H9 (cell line): ENCODE measurements around the gene ZNF134. TPM values are rescaled to one million over a fixed set of nuclear protein-coding genes. Genes with fewer than 3 reads are reported as not detected.

Experiments used
- DNase-seq: peaks from one replicate; pipeline ENCODE4 v3.0.0-alpha.2; 2017
- H2AFZ ChIP-seq: one replicate; pipeline ENCODE4 v1.6.1; 2013; ENCODE audit warnings: mild to moderate bottlenecking, low read length, control low read depth, moderate library complexity
- H2AK5ac ChIP-seq: 2 replicates; pipeline ENCODE4 v1.6.1; 2013; ENCODE audit warnings: low read length, control low read depth, mixed read lengths; ENCODE audit not compliant: insufficient read length
- H2BK120ac ChIP-seq: one replicate; pipeline ENCODE4 v1.6.1; 2013; ENCODE audit warnings: low read depth, mild to moderate bottlenecking, low read length, control low read depth, inconsistent platforms; ENCODE audit not compliant: poor library complexity, severe bottlenecking
- H2BK12ac ChIP-seq: 2 replicates; pipeline ENCODE4 v1.6.1; 2013; ENCODE audit warnings: low read length, control low read depth, mixed read lengths, low read depth; ENCODE audit not compliant: insufficient read length
- H2BK15ac ChIP-seq: 2 replicates; pipeline ENCODE4 v1.6.1; 2013; ENCODE audit warnings: low read depth, low read length, control low read depth
- H2BK20ac ChIP-seq: one replicate; pipeline ENCODE4 v1.6.1; 2013; ENCODE audit warnings: low read depth, mild to moderate bottlenecking, low read length, control low read depth, inconsistent platforms; ENCODE audit not compliant: poor library complexity, severe bottlenecking
- H2BK5ac ChIP-seq: 2 replicates; pipeline ENCODE4 v1.6.1; 2013; ENCODE audit warnings: low read length, control low read depth, mixed read lengths; ENCODE audit not compliant: insufficient read length
- H3K14ac ChIP-seq: 2 replicates; pipeline ENCODE4 v1.6.1; 2013; ENCODE audit warnings: low read length, control low read depth; ENCODE audit not compliant: insufficient read depth
- H3K18ac ChIP-seq: 2 replicates; pipeline ENCODE4 v1.6.1; 2013; ENCODE audit warnings: low read depth, mild to moderate bottlenecking, mixed read lengths, low read length, control low read depth; ENCODE audit not compliant: insufficient read length
- H3K23ac ChIP-seq: 2 replicates; pipeline ENCODE4 v1.6.1; 2013; ENCODE audit warnings: low read length, control low read depth, mixed read lengths, low read depth; ENCODE audit not compliant: insufficient read length
- H3K23me2 ChIP-seq: 2 replicates; pipeline ENCODE4 v1.6.1; 2013; ENCODE audit warnings: low read depth, mild to moderate bottlenecking, mixed read lengths, low read length, control low read depth; ENCODE audit not compliant: insufficient read length, poor library complexity, severe bottlenecking
- H3K27ac ChIP-seq: 2 replicates; pipeline ENCODE4 v1.5.1; 2013; ENCODE audit warnings: low read length, control low read depth, mixed read lengths, low read depth; ENCODE audit not compliant: insufficient read length
- H3K27me3 ChIP-seq: 2 replicates; pipeline ENCODE4 v1.6.1; 2013; ENCODE audit warnings: low read length, control low read depth, inconsistent platforms; ENCODE audit not compliant: insufficient read depth
- H3K4ac ChIP-seq: 2 replicates; pipeline ENCODE4 v1.6.1; 2013; ENCODE audit warnings: low read depth, mild to moderate bottlenecking, control low read depth, inconsistent platforms, low read length, moderate library complexity
- H3K4me1 ChIP-seq: 2 replicates; pipeline ENCODE4 v1.6.1; 2013; ENCODE audit warnings: low read length, control low read depth, inconsistent platforms; ENCODE audit not compliant: insufficient read depth
- H3K4me2 ChIP-seq: 2 replicates; pipeline ENCODE4 v1.6.1; 2013; ENCODE audit warnings: low read length, control low read depth, mixed read lengths; ENCODE audit not compliant: insufficient read length, insufficient read depth
- H3K56ac ChIP-seq: 2 replicates; pipeline ENCODE4 v1.6.1; 2013; ENCODE audit warnings: low read depth, mild to moderate bottlenecking, mixed read lengths, low read length, control low read depth; ENCODE audit not compliant: insufficient read length
- H3K79me1 ChIP-seq: 2 replicates; pipeline ENCODE4 v1.6.1; 2013; ENCODE audit warnings: low read depth, mild to moderate bottlenecking, moderate library complexity, low read length, control low read depth, inconsistent platforms; ENCODE audit not compliant: insufficient read depth, poor library complexity, severe bottlenecking
- H3K79me2 ChIP-seq: 2 replicates; pipeline ENCODE4 v1.6.1; 2013; ENCODE audit warnings: low read length, control low read depth, inconsistent platforms; ENCODE audit not compliant: insufficient read depth
- H3K9ac ChIP-seq: 2 replicates; pipeline ENCODE4 v1.6.1; 2013; ENCODE audit warnings: low read length, control low read depth, mixed read lengths; ENCODE audit not compliant: insufficient read length; ENCODE audit errors: extremely low read depth
- H3K9me3 ChIP-seq: one replicate; pipeline ENCODE4 v1.6.1; 2013; ENCODE audit warnings: low read depth, low read length, inconsistent platforms; ENCODE audit not compliant: control insufficient read depth
- H3T11ph ChIP-seq: one replicate; pipeline ENCODE4 v1.6.1; 2013; ENCODE audit warnings: mild to moderate bottlenecking, low read length, control low read depth, inconsistent platforms
- H4K20me1 ChIP-seq: one replicate; pipeline ENCODE4 v1.6.1; 2013; ENCODE audit not compliant: control insufficient read depth, insufficient read length, insufficient read depth
- H4K5ac ChIP-seq: 2 replicates; pipeline ENCODE4 v1.6.1; 2013; ENCODE audit warnings: low read depth, mild to moderate bottlenecking, mixed read lengths, low read length, control low read depth; ENCODE audit not compliant: insufficient read length
- H4K8ac ChIP-seq: replicated peaks from 2 replicates; pipeline ENCODE4 v1.6.1; 2013; ENCODE audit warnings: low read length, control low read depth, mixed read lengths, low read depth; ENCODE audit not compliant: insufficient read length
- H4K91ac ChIP-seq: 2 replicates; pipeline ENCODE4 v1.6.1; 2013; ENCODE audit warnings: low read depth, mild to moderate bottlenecking, moderate library complexity, mixed read lengths, low read length, control low read depth; ENCODE audit not compliant: insufficient read length
- H3K27ac Mint-ChIP-seq, 3 experiments: 2 replicates in 2 of 3; 3 replicates in 1 of 3; pipeline ENCODE4 v1.8.0; 2020 to 2021; ENCODE audit warnings: mixed read lengths in 3 of 3, mild to moderate bottlenecking in 1 of 3, moderate library complexity in 1 of 3
- H3K27me3 Mint-ChIP-seq: 2 replicates; pipeline ENCODE4 v1.8.0; 2021; ENCODE audit warnings: low read depth, mild to moderate bottlenecking, moderate library complexity, mixed read lengths
- H3K36me3 Mint-ChIP-seq, 3 experiments: 2 replicates in 2 of 3; 3 replicates in 1 of 3; pipeline ENCODE4 v1.8.0; 2020 to 2021; ENCODE audit warnings: low read depth in 3 of 3, mixed read lengths in 3 of 3; ENCODE audit not compliant: insufficient read depth in 1 of 3
- H3K4me1 Mint-ChIP-seq, 2 experiments: 2 replicates each; pipeline ENCODE4 v1.8.0; 2020; ENCODE audit warnings: mixed read lengths in 2 of 2
- H3K4me3 Mint-ChIP-seq, 2 experiments: 2 replicates in 1 of 2; 3 replicates in 1 of 2; pipeline ENCODE4 v1.8.0; 2020 to 2021; ENCODE audit warnings: mild to moderate bottlenecking in 2 of 2, mixed read lengths in 2 of 2, moderate library complexity in 1 of 2
- H3K9me3 Mint-ChIP-seq, 2 experiments: 2 replicates in 1 of 2; 3 replicates in 1 of 2; pipeline ENCODE4 v1.8.0; 2020; ENCODE audit warnings: mild to moderate bottlenecking in 2 of 2, mixed read lengths in 2 of 2, moderate library complexity in 1 of 2
- WGBS: extraction: QIAGEN DNeasy Blood & Tissue Kit; methylation state at CpG from one replicate; pipeline ENCODE4 v1.1.7; 2013; ENCODE audit warnings: missing lambda C conversion rate, low lambda C conversion rate, mixed read lengths; ENCODE audit not compliant: insufficient read length; ENCODE audit errors: extremely low coverage; 5-methylcytosine and 5-hydroxymethylcytosine counted together
- total RNA-seq: library from RNA; stranded (reverse); gene quantifications from 2 replicates; pipeline ENCODE4 v1.2.1, GENCODE V29; 2021
- TF ChIP-seq, protein P1 (sequence below): fragments of 200-600 bp; sonication (generic); conservative IDR thresholded peaks from 3 replicates; pipeline ENCODE4 v1.8.0; 2021; ENCODE audit warnings: antibody characterized with exemption, mild to moderate bottlenecking

ZNF134 gene
- total RNA-seq, 1 experiment from 2014 or later, result 44.1 TPM

DNA sequence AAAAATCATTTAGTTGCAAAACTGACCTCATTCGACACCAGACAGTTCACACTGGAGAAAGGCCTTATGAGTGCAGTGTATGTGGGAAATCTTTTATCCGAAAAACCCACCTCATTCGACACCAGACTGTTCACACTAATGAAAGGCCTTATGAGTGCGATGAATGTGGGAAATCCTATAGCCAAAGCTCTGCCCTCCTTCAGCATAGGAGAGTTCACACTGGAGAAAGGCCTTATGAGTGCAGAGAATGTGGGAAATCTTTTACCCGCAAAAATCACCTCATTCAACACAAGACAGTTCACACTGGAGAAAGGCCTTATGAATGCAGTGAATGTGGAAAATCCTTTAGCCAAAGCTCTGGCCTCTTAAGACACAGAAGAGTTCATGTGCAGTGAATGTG is 7.1 kb upstream of the ZNF134 start:
- Histone ChIP-seq H3T11ph (no peak overlapping the region), H2BK20ac (no peak overlapping the region), H4K20me1 (no peaks in the 10 kb centered on the region), H4K8ac (no peak overlapping the region), H3K4me1 (no peaks in the 10 kb centered on the region), H2BK12ac (no peak overlapping the region), H3K23ac (no peak overlapping the region), H4K5ac (no peak overlapping the region), H2BK5ac (no peak overlapping the region), H3K27ac (no peak overlapping the region), H3K27me3 (no peaks in the 10 kb centered on the region), H2BK120ac (no peak overlapping the region), H3K18ac (no peak overlapping the region), H3K14ac (no peak overlapping the region), H3K56ac (no peak overlapping the region), H2AFZ (no peak overlapping the region), H4K91ac (no peak overlapping the region), H2AK5ac (no peak overlapping the region), H3K9ac (no peak overlapping the region), H3K23me2 (no peaks in the 10 kb centered on the region), H3K9me3 (no peaks in the 10 kb centered on the region), H3K79me2 (no peaks in the 10 kb centered on the region), H3K4me2 (no peak overlapping the region), H3K79me1 (no peaks in the 10 kb centered on the region), H2BK15ac (no peak overlapping the region), H3K4ac (no peak overlapping the region)
- H3K9me3 Mint-ChIP-seq, result peaks cover 4 to 45% of the 10 kb centered on the region in 2 experiments; a peak in 4 of 5 replicates
- no peak for DNase-seq
- H3K27ac Mint-ChIP-seq, result no peak overlapping the region
- peaks cover 50 to 60% (median 59%) of the 10 kb centered on the region in 3 experiments for H3K36me3 Mint-ChIP-seq
- no CpG with 5 or more reads among the region's 5 CpGs for WGBS
- no peak overlapping the region for H3K4me3 Mint-ChIP-seq
- H3K4me1 Mint-ChIP-seq, result no peaks in the 10 kb centered on the region
- TF ChIP-seq, protein P1, sequence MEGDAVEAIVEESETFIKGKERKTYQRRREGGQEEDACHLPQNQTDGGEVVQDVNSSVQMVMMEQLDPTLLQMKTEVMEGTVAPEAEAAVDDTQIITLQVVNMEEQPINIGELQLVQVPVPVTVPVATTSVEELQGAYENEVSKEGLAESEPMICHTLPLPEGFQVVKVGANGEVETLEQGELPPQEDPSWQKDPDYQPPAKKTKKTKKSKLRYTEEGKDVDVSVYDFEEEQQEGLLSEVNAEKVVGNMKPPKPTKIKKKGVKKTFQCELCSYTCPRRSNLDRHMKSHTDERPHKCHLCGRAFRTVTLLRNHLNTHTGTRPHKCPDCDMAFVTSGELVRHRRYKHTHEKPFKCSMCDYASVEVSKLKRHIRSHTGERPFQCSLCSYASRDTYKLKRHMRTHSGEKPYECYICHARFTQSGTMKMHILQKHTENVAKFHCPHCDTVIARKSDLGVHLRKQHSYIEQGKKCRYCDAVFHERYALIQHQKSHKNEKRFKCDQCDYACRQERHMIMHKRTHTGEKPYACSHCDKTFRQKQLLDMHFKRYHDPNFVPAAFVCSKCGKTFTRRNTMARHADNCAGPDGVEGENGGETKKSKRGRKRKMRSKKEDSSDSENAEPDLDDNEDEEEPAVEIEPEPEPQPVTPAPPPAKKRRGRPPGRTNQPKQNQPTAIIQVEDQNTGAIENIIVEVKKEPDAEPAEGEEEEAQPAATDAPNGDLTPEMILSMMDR, result no peak
- peaks cover 4% of the 10 kb centered on the region for H3K27me3 Mint-ChIP-seq
